SK-N-SH (cell line): ENCODE measurements around the gene PPP2R3C.

Experiments
- CTCF ChIP-seq: fragments of 200-600 bp; sonication (generic); IDR thresholded peaks from 2 replicates; pipeline ENCODE4 v1.6.1; 2017; ENCODE audit warnings: antibody characterized with exemption, mild to moderate bottlenecking, moderate library complexity
- MXI1 ChIP-seq: IDR thresholded peaks from 2 replicates; pipeline ENCODE4 v1.6.1; 2012; ENCODE audit warnings: mild to moderate bottlenecking, low read depth, low read length, improper control_type of control experiment
- NFIC ChIP-seq: IDR thresholded peaks from 2 replicates; pipeline ENCODE4 v1.4.0; 2012; ENCODE audit warnings: borderline replicate concordance
- RXRA ChIP-seq: IDR thresholded peaks from 2 replicates; pipeline ENCODE4 v1.4.0; 2012; ENCODE audit warnings: low read depth, mild to moderate bottlenecking, borderline replicate concordance
- SMC3 ChIP-seq: IDR thresholded peaks from 2 replicates; pipeline ENCODE4 v1.6.1; 2012; ENCODE audit warnings: low read depth, low read length, improper control_type of control experiment

DNA sequence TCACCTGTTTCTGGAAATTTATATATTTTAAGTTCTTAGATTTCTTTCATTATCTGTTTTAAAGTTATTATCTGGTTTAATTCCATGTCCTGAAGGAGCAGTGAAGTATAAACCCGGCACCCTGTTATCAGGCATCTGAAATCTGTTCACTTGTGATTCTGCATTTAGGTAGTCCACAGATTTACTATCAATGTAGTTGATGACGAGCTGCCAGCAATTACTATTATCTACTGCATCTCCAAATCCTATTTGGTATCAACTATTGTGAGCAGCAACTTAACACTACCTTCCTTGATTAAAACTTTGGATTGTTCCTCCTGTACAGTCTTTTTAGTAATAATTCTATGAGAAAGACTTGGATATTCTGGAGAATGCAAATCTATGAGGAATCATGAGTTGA lies 36.7 kb upstream of the PPP2R3C start:
- no peak for TF ChIP-seq CTCF
- TF ChIP-seq MXI1 = no peak
- no peak for TF ChIP-seq RXRA
- no peak for TF ChIP-seq NFIC
- TF ChIP-seq SMC3 = no peak
